ENCODE results near the gene SGCD.

The SGCD gene

GRCh38 chr5:156326718-156327259 is at the start of gene SGCD:
Gene SGCD, plus strand, starts transcription at chr5:156327164.
- no peaks in the 10 kb centered on the region for H3K9me3 ChIP-seq (ENCODE audit: control insufficient read depth, low read length)
- peak; percentile 94 for DNase-seq (ENCODE audit: low read depth)
- H3K4me3 ChIP-seq (ENCODE audit: low read length): peak within 1 kb of the TSS; percentile 87
- no peaks in the 10 kb centered on the region for H3K27me3 ChIP-seq (replicated peaks; ENCODE audit: control insufficient read depth, insufficient read depth, low read length)
- H3K36me3 ChIP-seq (ENCODE audit: control insufficient read depth, insufficient read depth, low read length, severe bottlenecking): peaks cover 4% of the 10 kb centered on the region
- H3K4me1 ChIP-seq (ENCODE audit: control insufficient read depth, insufficient read depth, low read length): peaks cover 25% of the 10 kb centered on the region
- peak within 1 kb of the TSS; percentile 89 for H3K9ac ChIP-seq (ENCODE audit: low read length)

GRCh38 chr5:156277290-156277689 is 49.7 kb upstream of the SGCD start:
- Histone ChIP-seq H3K4me1 (ENCODE audit: control insufficient read depth, insufficient read depth, low read length) (no peaks in the 10 kb centered on the region), H3K36me3 (ENCODE audit: control insufficient read depth, insufficient read depth, low read length, severe bottlenecking) (no peaks in the 10 kb centered on the region), H3K4me3 (ENCODE audit: low read length) (no peak overlapping the region), H3K9ac (ENCODE audit: low read length) (no peak overlapping the region), H3K27me3 (replicated peaks; ENCODE audit: control insufficient read depth, insufficient read depth, low read length) (no peaks in the 10 kb centered on the region), H3K9me3 (ENCODE audit: control insufficient read depth, low read length) (no peaks in the 10 kb centered on the region)
- DNase-seq (ENCODE audit: low read depth): no peak

DNA sequence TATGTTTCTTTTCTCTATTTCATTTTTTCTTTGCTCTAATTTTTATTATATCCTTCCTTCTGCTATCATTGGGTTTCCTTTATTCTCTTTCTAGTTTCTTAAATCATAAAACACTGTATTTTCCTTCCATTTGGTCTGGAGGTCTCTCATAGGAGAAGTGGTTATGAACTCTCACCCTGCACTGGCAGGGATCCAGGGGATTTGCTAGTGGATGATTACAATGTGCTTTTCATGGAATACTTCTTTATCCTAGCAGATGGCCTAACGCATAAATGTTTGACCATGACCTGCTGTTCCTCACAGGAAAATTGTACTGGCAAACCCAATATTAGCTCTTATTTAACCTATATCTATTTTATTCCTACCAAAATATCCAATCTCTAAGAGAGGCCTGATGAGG is 31.5 kb upstream of the SGCD start:
- no peaks in the 10 kb centered on the region for H3K36me3 ChIP-seq (ENCODE audit: control insufficient read depth, insufficient read depth, low read length, severe bottlenecking)
- no peak overlapping the region for H3K4me3 ChIP-seq (ENCODE audit: low read length)
- no peak overlapping the region for H3K9ac ChIP-seq (ENCODE audit: low read length)
- no peaks in the 10 kb centered on the region for H3K4me1 ChIP-seq (ENCODE audit: control insufficient read depth, insufficient read depth, low read length)
- no peaks in the 10 kb centered on the region for H3K27me3 ChIP-seq (replicated peaks; ENCODE audit: control insufficient read depth, insufficient read depth, low read length)
- peaks cover 5% of the 10 kb centered on the region for H3K9me3 ChIP-seq (ENCODE audit: control insufficient read depth, low read length)
- no peak for DNase-seq (ENCODE audit: low read depth)

- peak; percentile 30 for DNase-seq (ENCODE audit: low read depth)
Observed at GRCh38 chr5:156310115-156310514, 16.8 kb upstream of the SGCD start.

DNA sequence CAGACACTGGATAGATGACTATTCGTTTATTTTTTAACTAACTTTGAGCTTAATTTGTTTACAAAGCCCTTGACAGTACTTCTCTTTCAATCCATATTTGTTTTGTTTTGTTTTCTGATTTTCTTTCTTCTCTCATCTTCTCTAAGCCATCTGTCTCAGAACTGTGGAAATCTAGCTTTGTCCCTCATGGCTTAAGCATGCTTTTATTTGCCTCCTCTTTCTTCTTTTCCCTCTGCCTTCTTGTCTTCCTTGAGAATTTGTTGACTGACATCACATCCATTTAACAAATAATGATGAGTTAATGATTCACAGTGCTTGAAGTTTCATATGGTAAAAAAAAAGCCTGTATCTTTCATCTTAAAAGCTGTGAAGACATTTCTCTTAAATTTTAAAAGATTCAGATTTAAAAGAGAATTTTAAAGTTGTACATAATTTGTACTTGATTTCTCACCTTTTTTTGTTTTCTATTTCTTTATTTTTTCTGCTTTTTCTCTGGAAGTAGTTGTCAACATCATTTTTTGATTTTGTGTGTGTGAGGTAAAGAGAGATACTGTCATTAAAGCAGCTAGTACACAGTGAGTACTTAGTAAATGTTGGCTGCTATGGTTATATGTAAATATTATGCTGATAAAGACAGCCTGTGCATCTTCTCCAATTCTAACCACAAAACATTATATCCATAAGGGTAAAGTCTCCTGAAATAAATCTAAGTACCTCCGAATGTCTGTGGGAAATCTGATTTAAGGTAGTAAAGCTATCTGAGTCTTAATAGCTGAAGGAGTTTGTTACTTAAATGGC is 13.9 kb upstream of the SGCD start:
- H3K9me3 ChIP-seq (ENCODE audit: control insufficient read depth, low read length): no peaks in the 10 kb centered on the region
- no peak for DNase-seq (ENCODE audit: low read depth)
- no peaks in the 10 kb centered on the region for H3K4me1 ChIP-seq (ENCODE audit: control insufficient read depth, insufficient read depth, low read length)
- no peaks in the 10 kb centered on the region for H3K36me3 ChIP-seq (ENCODE audit: control insufficient read depth, insufficient read depth, low read length, severe bottlenecking)
- no peak overlapping the region for H3K4me3 ChIP-seq (ENCODE audit: low read length)
- no peak overlapping the region for H3K9ac ChIP-seq (ENCODE audit: low read length)
- no peaks in the 10 kb centered on the region for H3K27me3 ChIP-seq (replicated peaks; ENCODE audit: control insufficient read depth, insufficient read depth, low read length)

More at GRCh38 chr5:156310115-156310514, 16.8 kb upstream of the SGCD start:
- Histone ChIP-seq H3K4me3 (ENCODE audit: low read length) (no peak overlapping the region), H3K9ac (ENCODE audit: low read length) (no peak overlapping the region), H3K36me3 (ENCODE audit: control insufficient read depth, insufficient read depth, low read length, severe bottlenecking) (no peaks in the 10 kb centered on the region), H3K9me3 (ENCODE audit: control insufficient read depth, low read length) (peaks cover 8% of the 10 kb centered on the region), H3K4me1 (ENCODE audit: control insufficient read depth, insufficient read depth, low read length) (no peaks in the 10 kb centered on the region), H3K27me3 (replicated peaks; ENCODE audit: control insufficient read depth, insufficient read depth, low read length) (no peaks in the 10 kb centered on the region)

DNA sequence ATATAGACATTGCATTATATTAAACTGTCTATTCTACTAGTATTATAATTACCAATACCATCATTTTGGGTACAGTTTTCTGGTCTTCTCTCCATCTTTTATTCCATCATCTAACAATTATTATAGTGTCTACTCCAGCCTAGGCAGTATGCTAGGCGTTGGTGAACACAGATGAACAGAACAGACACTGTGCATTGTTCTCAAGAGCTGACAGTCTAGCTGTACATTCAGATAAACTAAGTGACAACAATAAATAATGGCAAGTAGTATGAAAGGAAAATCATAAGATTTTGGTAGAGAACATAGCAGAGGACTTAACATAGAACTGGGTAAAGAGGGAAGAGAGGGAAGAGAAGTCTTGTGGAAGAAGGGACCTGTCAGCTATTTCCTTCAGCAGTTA is 12.5 kb upstream of the SGCD start:
- DNase-seq (ENCODE audit: low read depth): no peak
- Histone ChIP-seq H3K4me1 (ENCODE audit: control insufficient read depth, insufficient read depth, low read length) (no peaks in the 10 kb centered on the region), H3K4me3 (ENCODE audit: low read length) (no peak overlapping the region), H3K9me3 (ENCODE audit: control insufficient read depth, low read length) (no peaks in the 10 kb centered on the region), H3K36me3 (ENCODE audit: control insufficient read depth, insufficient read depth, low read length, severe bottlenecking) (no peaks in the 10 kb centered on the region), H3K27me3 (replicated peaks; ENCODE audit: control insufficient read depth, insufficient read depth, low read length) (no peaks in the 10 kb centered on the region), H3K9ac (ENCODE audit: low read length) (no peak overlapping the region)

DNA sequence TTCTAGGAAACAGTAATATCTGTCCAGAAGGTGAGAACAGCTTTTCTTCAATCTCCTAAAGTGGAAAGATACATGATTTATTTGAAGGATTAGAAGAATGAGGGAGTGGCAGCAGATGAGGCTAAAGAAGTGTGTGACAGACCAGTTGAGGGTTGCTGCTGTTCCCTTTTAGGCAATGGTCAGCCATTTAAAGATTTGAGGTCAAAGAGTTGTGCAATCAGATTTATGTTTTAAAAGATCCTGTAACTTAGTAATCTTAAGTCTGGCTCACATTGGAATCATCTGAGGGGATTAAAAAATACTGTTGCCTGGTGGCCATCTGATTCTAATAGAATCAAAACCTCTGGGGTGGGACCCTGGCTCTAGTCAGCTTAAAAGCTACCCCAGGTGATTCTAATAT is 4.3 kb upstream of the SGCD start:
- peaks cover 7% of the 10 kb centered on the region for H3K4me1 ChIP-seq (ENCODE audit: control insufficient read depth, insufficient read depth, low read length)
- H3K9ac ChIP-seq (ENCODE audit: low read length): no peak overlapping the region
- H3K36me3 ChIP-seq (ENCODE audit: control insufficient read depth, insufficient read depth, low read length, severe bottlenecking): no peaks in the 10 kb centered on the region
- no peaks in the 10 kb centered on the region for H3K9me3 ChIP-seq (ENCODE audit: control insufficient read depth, low read length)
- H3K4me3 ChIP-seq (ENCODE audit: low read length): no peak overlapping the region
- no peaks in the 10 kb centered on the region for H3K27me3 ChIP-seq (replicated peaks; ENCODE audit: control insufficient read depth, insufficient read depth, low read length)
- DNase-seq (ENCODE audit: low read depth): peak; percentile 6

- H3K9me3 ChIP-seq (ENCODE audit: control insufficient read depth, low read length): no peaks in the 10 kb centered on the region
- peaks cover 25% of the 10 kb centered on the region for H3K4me1 ChIP-seq (ENCODE audit: control insufficient read depth, insufficient read depth, low read length)
- H3K36me3 ChIP-seq (ENCODE audit: control insufficient read depth, insufficient read depth, low read length, severe bottlenecking): peaks cover 4% of the 10 kb centered on the region
- peak overlapping the region; percentile 87 for H3K4me3 ChIP-seq (ENCODE audit: low read length)
- H3K27me3 ChIP-seq (replicated peaks; ENCODE audit: control insufficient read depth, insufficient read depth, low read length): no peaks in the 10 kb centered on the region
- DNase-seq (ENCODE audit: low read depth): peak; percentile 61
- H3K9ac ChIP-seq (ENCODE audit: low read length): peak overlapping the region; percentile 89
Observed at GRCh38 chr5:156327296-156327695, 332 bp downstream of the SGCD start.

DNA sequence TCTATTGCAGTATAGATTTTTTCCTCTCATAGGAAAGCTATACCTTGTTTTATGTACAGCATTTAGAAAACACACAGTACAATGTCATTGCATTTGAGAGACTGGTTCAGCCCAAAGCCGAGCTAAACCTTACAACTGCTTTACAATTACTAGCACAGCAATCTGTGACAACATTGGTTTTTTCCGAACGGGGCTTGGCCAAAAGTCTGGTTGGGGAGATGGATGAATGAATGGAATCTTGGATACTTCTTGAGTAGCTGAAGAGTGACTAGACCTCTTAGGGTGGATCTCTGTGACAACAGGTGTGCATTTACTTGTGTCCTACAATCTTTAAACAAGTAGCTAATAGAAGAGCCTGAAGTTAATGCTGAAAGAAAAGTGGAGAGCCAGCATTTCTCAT is 1.2 kb downstream of the SGCD start:
- H3K9ac ChIP-seq (ENCODE audit: low read length): peak overlapping the region; percentile 89
- peaks cover 4% of the 10 kb centered on the region for H3K36me3 ChIP-seq (ENCODE audit: control insufficient read depth, insufficient read depth, low read length, severe bottlenecking)
- peaks cover 25% of the 10 kb centered on the region for H3K4me1 ChIP-seq (ENCODE audit: control insufficient read depth, insufficient read depth, low read length)
- H3K9me3 ChIP-seq (ENCODE audit: control insufficient read depth, low read length): no peaks in the 10 kb centered on the region
- H3K4me3 ChIP-seq (ENCODE audit: low read length): peak overlapping the region; percentile 87
- peak; percentile 64 for DNase-seq (ENCODE audit: low read depth)
- H3K27me3 ChIP-seq (replicated peaks; ENCODE audit: control insufficient read depth, insufficient read depth, low read length): no peaks in the 10 kb centered on the region

GRCh38 chr5:156328766-156329165 is 1.8 kb downstream of the SGCD start:
- no peaks in the 10 kb centered on the region for H3K9me3 ChIP-seq (ENCODE audit: control insufficient read depth, low read length)
- H3K4me3 ChIP-seq (ENCODE audit: low read length): peak overlapping the region; percentile 87
- DNase-seq (ENCODE audit: low read depth): peak; percentile 12

DNA sequence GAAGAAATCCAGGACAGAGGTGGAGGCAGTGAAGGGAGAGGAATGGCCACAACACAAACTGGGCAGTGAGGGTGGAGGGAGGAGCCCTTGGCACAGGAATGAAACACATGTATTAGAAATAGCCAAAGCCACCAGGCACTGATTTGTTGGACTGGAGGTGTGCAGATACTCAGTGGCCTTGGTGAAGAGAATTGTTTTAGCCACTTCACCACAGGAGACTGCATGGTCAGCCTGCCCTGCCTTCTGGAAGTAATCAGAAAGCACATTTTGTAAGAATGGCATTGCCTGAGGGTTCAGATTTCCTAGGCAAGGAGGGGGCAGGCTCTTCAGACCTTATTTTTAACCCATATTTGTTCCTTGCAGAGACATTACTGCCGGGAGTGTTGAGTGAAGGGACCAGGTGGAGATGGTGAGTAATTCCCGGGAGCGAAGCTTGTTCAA is 2.2 kb downstream of the SGCD start:
- Histone ChIP-seq H3K4me3 (ENCODE audit: low read length) (peak overlapping the region; percentile 87), H3K4me1 (ENCODE audit: control insufficient read depth, insufficient read depth, low read length) (peaks cover 25% of the 10 kb centered on the region), H3K9me3 (ENCODE audit: control insufficient read depth, low read length) (no peaks in the 10 kb centered on the region), H3K27me3 (replicated peaks; ENCODE audit: control insufficient read depth, insufficient read depth, low read length) (no peaks in the 10 kb centered on the region), H3K36me3 (ENCODE audit: control insufficient read depth, insufficient read depth, low read length, severe bottlenecking) (peaks cover 4% of the 10 kb centered on the region), H3K9ac (ENCODE audit: low read length) (no peak overlapping the region)
- DNase-seq (ENCODE audit: low read depth): peak; percentile 84

More at GRCh38 chr5:156328766-156329165, 1.8 kb downstream of the SGCD start:
- H3K27me3 ChIP-seq (replicated peaks; ENCODE audit: control insufficient read depth, insufficient read depth, low read length): no peaks in the 10 kb centered on the region
- H3K9ac ChIP-seq (ENCODE audit: low read length): no peak overlapping the region
- H3K4me1 ChIP-seq (ENCODE audit: control insufficient read depth, insufficient read depth, low read length): peaks cover 25% of the 10 kb centered on the region
- H3K36me3 ChIP-seq (ENCODE audit: control insufficient read depth, insufficient read depth, low read length, severe bottlenecking): peaks cover 4% of the 10 kb centered on the region

Data from adipocyte (in vitro differentiated cells).